ENCODE data around the gene MST1.
"Not testable (repeated sequence)": the region's sequence is repeated elsewhere in the genome, so short reads cannot be mapped to it uniquely, and the experiment has no call there.

The MST1 gene

DNA sequence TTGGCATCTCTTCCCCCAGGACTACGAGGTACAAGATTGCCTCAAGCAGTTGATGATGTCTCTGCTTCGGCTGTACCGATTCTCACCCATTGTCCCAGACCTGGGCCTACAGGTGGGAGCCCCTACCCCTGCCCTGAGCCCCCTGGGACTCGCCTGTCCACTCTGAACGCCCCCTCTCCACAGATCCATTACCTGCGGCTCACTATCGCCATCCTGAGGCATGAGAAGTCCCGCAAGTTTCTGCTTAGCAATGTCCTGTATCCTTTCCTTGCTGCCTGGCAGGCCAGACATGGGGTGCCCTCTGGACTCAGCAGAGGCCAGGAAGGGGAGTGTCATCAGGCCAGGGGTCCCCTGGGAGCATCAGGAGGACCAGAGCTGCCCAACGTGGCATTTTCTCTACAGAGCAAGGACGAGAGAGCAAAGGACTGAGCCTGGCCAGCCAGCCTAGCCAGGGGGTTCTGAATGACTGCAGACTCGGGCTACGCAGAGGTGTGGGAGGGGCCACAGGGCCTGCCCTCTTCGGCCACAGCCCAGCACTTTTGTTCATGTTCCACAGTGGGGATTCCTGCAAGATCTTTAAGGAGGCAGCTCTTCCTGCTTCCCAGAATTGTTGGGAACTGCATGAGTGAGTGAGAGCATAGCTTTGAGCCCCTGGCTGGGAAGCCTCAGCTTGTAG lies 11.3 kb upstream of the MST1 start:
- ChIA-PET POLR2A (no interaction called here), CTCF (interaction anchor here (0.7 to 7.8 kb wide), 14 partner anchors 8 to 229 kb away, joined by 3 to 74 read pairs (median 4); partner anchors contain the start of genes AMIGO3 and MON1A)
- H3K4me3 ChIP-seq (ENCODE audit: low read depth, low read length) = no peak overlapping the region
- DNase-seq (ENCODE audit: low read depth, low spot score) = no peak
- TF ChIP-seq, protein P1, sequence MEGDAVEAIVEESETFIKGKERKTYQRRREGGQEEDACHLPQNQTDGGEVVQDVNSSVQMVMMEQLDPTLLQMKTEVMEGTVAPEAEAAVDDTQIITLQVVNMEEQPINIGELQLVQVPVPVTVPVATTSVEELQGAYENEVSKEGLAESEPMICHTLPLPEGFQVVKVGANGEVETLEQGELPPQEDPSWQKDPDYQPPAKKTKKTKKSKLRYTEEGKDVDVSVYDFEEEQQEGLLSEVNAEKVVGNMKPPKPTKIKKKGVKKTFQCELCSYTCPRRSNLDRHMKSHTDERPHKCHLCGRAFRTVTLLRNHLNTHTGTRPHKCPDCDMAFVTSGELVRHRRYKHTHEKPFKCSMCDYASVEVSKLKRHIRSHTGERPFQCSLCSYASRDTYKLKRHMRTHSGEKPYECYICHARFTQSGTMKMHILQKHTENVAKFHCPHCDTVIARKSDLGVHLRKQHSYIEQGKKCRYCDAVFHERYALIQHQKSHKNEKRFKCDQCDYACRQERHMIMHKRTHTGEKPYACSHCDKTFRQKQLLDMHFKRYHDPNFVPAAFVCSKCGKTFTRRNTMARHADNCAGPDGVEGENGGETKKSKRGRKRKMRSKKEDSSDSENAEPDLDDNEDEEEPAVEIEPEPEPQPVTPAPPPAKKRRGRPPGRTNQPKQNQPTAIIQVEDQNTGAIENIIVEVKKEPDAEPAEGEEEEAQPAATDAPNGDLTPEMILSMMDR (IDR thresholded peaks at IDR 0.05; ENCODE audit: insufficient read depth, low read length, missing control alignments) = no peak

- no peak overlapping the region for H3K4me3 ChIP-seq (ENCODE audit: low read depth, low read length)
- DNase-seq (ENCODE audit: low read depth, low spot score) = no peak
- ChIA-PET POLR2A (no interaction called here), CTCF (interaction anchor here (1.0 to 7.8 kb wide), 4 partner anchors 13 to 160 kb away, joined by 3 to 51 read pairs (median 26); no protein-coding TSS in a partner anchor)
- TF ChIP-seq, protein P1 (IDR thresholded peaks at IDR 0.05; ENCODE audit: insufficient read depth, low read length, missing control alignments) = no peak
These were observed 10.7 kb upstream of the MST1 start for GRCh38 chr3:49700014-49700413.

- H3K4me3 ChIP-seq (ENCODE audit: low read depth, low read length) = no peak overlapping the region
- ChIA-PET CTCF (interaction anchor here (1.0 to 7.8 kb wide), 3 partner anchors 14 to 160 kb away, joined by 3 to 51 read pairs (median 49); no protein-coding TSS in a partner anchor), POLR2A (no interaction called here)
- DNase-seq (ENCODE audit: low read depth, low spot score) = peak; percentile 28
- TF ChIP-seq, protein P1 (IDR thresholded peaks at IDR 0.05; ENCODE audit: insufficient read depth, low read length, missing control alignments) = no peak
These were observed 10.2 kb upstream of the MST1 start for GRCh38 chr3:49699281-49699979.

- DNase-seq (ENCODE audit: low read depth, low spot score); H3K4me3 ChIP-seq (ENCODE audit: low read depth, low read length); POLR2A ChIA-PET: not testable (repeated sequence)
- CTCF ChIA-PET = interaction anchor here (2.9 kb wide), 1 partner anchor 144 kb away, joined by 8 read pairs; no protein-coding TSS in a partner anchor
These were observed 6.2 kb upstream of the MST1 start for GRCh38 chr3:49695350-49696015.

DNA sequence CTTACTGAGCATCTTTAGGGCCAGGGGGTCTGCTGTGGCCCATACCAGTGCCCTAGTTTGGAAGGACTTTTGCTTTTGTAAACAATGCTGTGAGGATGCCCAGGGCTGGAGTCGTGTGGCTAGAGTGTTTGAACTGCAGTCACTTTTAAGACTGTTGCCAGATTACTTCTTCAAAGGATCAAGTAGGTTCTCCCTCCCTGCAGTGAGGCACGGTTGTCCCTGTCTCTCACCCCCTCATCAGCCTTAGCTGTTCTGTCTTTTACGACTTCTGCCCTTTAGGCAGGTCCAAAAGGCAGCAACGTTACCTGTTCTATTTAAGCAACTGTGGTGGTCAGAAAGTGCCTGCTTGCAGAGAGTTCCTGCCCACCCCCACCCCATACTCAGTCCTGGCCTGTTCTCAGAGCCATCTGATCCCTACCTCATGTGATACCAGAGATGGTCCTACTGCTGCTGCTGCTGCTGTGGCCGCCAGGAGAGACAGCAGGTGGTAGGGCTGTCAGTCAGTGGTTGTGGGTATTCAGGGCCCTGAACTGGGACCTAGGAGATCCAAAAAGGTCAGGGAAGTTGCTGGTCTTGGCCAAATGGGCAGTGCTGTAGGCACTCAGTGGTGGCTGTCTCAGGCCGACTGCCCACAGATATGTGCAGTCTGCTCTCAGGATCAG lies 5.3 kb upstream of the MST1 start:
- CTCF ChIA-PET = interaction anchor here (1.8 to 2.9 kb wide), 2 partner anchors 9 to 145 kb away, joined by 7 to 8 read pairs; no protein-coding TSS in a partner anchor
- H3K4me3 ChIP-seq (ENCODE audit: low read depth, low read length); POLR2A ChIA-PET; DNase-seq (ENCODE audit: low read depth, low spot score): not testable (repeated sequence)

- DNase-seq (ENCODE audit: low read depth, low spot score); H3K4me3 ChIP-seq (ENCODE audit: low read depth, low read length); POLR2A ChIA-PET: not testable (repeated sequence)
- CTCF ChIA-PET = interaction anchor here (1.1 kb wide), 1 partner anchor 10 kb away, joined by 5 read pairs; no protein-coding TSS in a partner anchor
These were observed 2.2 kb upstream of the MST1 start for GRCh38 chr3:49691481-49691880.

GRCh38 chr3:49690856-49691255 lies 1.6 kb upstream of the MST1 start:
- H3K4me3 ChIP-seq (ENCODE audit: low read depth, low read length); DNase-seq (ENCODE audit: low read depth, low spot score); POLR2A ChIA-PET: not testable (repeated sequence)
- CTCF ChIA-PET = interaction anchor here (1.1 kb wide), 1 partner anchor 10 kb away, joined by 5 read pairs; no protein-coding TSS in a partner anchor

DNA sequence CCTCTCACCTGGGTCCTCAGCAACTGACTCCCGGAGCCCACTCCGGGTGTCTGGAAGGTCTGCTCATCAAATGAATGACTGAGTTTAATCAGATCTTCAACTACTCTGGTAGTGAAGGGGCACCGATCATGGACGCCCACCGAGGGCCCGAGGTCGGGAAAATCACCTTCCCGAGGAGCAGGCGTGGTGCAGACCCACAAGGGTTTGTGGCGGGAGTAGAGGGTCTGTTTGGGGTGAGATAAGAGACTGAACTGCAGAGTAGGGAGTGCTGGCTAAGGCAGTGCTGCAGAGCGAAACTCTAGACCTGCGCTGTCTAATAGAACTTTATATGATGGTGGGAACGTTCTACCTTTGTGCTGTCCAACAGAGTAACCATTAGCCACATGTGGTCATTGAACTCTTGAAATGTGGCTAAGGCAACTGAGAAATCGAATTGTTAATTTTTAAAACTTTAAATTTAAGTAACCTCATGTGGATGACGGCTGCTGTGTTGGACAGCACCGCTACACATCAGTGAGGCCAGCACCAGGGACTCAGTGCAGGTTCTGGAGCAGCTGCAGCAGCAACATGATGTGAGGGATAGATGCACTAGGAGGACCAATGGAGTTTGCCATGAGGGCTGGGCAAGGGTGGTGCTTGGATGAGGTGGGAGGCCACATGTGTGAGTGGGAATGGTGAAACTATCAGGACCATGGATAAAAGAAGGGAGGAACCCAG lies 792 bp upstream of the MST1 start:
- peak overlapping the region; percentile 95 for H3K4me3 ChIP-seq (ENCODE audit: low read depth, low read length)
- POLR2A ChIA-PET; DNase-seq (ENCODE audit: low read depth, low spot score): not testable (repeated sequence)
- CTCF ChIA-PET = interaction anchor here (2.5 kb wide), 1 partner anchor 150 kb away, joined by 7 read pairs; no protein-coding TSS in a partner anchor

DNA sequence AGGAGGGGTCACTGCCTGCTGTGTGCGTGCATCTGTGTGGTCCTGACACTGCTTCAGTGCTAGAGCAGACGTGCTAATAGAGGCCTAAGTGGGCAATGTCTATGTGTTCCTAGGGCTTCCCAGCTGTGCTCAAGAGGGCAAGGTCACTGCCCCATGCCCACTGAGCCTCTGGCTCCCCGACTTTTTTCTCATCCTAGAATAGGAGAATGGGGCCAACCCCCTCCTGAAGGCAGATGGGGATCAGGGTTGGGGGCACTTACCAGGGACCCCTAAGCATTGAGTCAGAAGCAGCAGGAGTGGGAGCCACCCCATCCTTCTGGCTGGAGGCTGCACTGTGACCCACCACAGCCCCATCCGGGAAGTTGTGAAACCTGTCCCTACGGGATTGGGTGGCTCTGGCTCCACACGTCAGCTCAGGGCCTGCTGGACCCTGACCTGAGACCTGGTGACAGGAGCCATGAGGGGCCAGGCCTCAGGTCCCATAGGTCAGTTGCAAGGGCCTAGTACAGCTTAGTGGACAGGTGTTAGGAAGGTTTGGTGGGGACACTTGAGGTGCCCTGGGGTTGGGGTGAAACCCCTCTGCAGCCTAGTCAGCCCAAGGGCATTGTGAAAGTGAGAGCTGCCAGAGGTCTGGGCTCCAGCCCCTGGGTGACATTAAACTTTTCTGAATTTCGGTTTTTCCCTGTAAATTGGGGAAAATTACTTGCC lies 782 bp downstream of the MST1 start:
- POLR2A ChIA-PET = not testable (repeated sequence)
- peak overlapping the region; percentile 95; the same call in 1 of the 2 replicates for H3K4me3 ChIP-seq (ENCODE audit: low read depth, low read length)
- CTCF ChIA-PET = interaction anchor here (2.5 kb wide), 1 partner anchor 149 kb away, joined by 7 read pairs; no protein-coding TSS in a partner anchor

GRCh38 chr3:49687424-49687795 lies 1.9 kb downstream of the MST1 start:
- ChIA-PET CTCF (interaction anchor here (2.5 kb wide), 1 partner anchor 148 kb away, joined by 7 read pairs; no protein-coding TSS in a partner anchor), POLR2A (interaction anchor here (0.6 kb wide), 1 partner anchor 182 kb away, joined by 4 read pairs; no protein-coding TSS in a partner anchor)
- not testable (repeated sequence) for H3K4me3 ChIP-seq (ENCODE audit: low read depth, low read length); DNase-seq (ENCODE audit: low read depth, low spot score)

More for the DNA sequence above, 782 bp downstream of the MST1 start:
- DNase-seq (ENCODE audit: low read depth, low spot score) = not testable (repeated sequence)

Measured in AG04449 (cell line).